Measurements from ENCODE around the gene GHITM.

The GHITM gene

GRCh38 chr10:84201682-84202081, 62.4 kb downstream of the GHITM start:
- no peak for DNase-seq

DNA sequence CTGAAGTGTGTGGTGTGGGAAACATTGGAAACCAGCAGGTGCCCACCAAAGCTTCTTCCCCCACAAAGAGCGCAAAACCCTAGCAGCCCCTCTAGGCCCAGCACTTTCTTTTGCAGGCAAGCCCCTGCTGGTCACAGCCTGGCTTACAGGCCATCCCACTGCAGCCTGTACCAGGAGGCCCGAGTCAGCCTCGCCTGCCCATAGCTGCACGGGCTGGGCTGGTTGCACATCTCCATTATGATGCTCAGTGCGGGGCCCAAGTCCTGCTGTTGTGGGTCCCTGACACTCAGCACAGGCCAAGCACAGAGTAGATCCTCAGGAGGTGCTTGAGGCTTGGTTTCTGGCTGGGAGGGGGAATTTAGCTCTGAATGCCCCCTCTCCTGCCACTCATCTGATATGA, 63.0 kb downstream of the GHITM start:
- DNase-seq: no peak
